HepG2 (cell line): ENCODE results near the gene KRTAP5-4. TPM values are rescaled to one million over a fixed set of nuclear protein-coding genes. Genes with fewer than 3 reads are reported as not detected.

Experiments
- ATAC-seq: fragments of 200-7000 bp; cut with Tn5 transposase; 3 replicates; pipeline ENCODE4 v1.9.1; 2020; ENCODE audit warnings: mild to moderate bottlenecking, moderate library complexity
- BruUV-seq: library from RNA; stranded (reverse); fragments of 400-500 nt; replicated peaks from 2 replicates; lab custom pipeline; 2021; lab: Mats Ljungman, UMichigan
- CTCF ChIA-PET: fragments of 300-600 bp; formaldehyde crosslinking; extraction: SDS; loops from one replicate; lab custom pipeline; 2021; ENCODE audit warnings: low total read pairs, inconsistent platforms, low intra/inter-chr PET ratio; lab: Yijun Ruan, JAX
- POLR2A ChIA-PET: fragments of 350-600 bp; sonication (Branson Sonifier 250); formaldehyde crosslinking; loops from one replicate; lab custom pipeline; 2020; ENCODE audit warnings: antibody characterized with exemption, inconsistent platforms; lab: Yijun Ruan, JAX
- DNase-seq: peaks from one replicate; pipeline ENCODE4 v3.0.0-alpha.2; 2015; ENCODE audit warnings: low spot score
- FAIRE-seq: peaks from 3 replicates; lab custom pipeline; 2011; peaks lifted over from hg19 to GRCh38; lab: Jason Lieb, UNC
- H2AFZ ChIP-seq: one replicate; pipeline ENCODE4 v1.6.1; 2011; ENCODE audit warnings: low read length, inconsistent platforms
- H3K27ac ChIP-seq: fragments of 300-600 bp; 3 replicates; pipeline ENCODE4 v1.8.0; 2011; ENCODE audit warnings: mixed run types, mild to moderate bottlenecking, mixed read lengths, low read length, inconsistent platforms; ENCODE audit not compliant: insufficient read depth; ENCODE audit errors: extremely low read length
- H3K27me3 ChIP-seq, 2 experiments: fragments of 200-600 bp in 1 of 2; 2 replicates in 1 of 2; 3 replicates in 1 of 2; pipeline versions ENCODE4 v1.6.0 to v1.8.0; 2011; ENCODE audit warnings: low read length in 2 of 2, mild to moderate bottlenecking in 2 of 2, moderate library complexity in 2 of 2, inconsistent platforms in 1 of 2; ENCODE audit not compliant: insufficient read depth in 2 of 2, control insufficient read depth in 1 of 2
- H3K36me3 ChIP-seq, 2 experiments: fragments of 200-600 bp in 1 of 2; replicated peaks in 1 of 2; 2 replicates in 1 of 2; 3 replicates in 1 of 2; pipeline versions ENCODE4 v1.5.1 to v1.8.0; 2011; ENCODE audit warnings: low read length in 2 of 2, inconsistent platforms in 1 of 2; ENCODE audit not compliant: insufficient read depth in 2 of 2, control insufficient read depth in 1 of 2
- H3K4me1 ChIP-seq: 2 replicates; pipeline ENCODE4 v1.5.1; 2012; ENCODE audit warnings: low read length, inconsistent platforms; ENCODE audit not compliant: insufficient read depth
- H3K4me2 ChIP-seq: 2 replicates; pipeline ENCODE4 v1.6.0; 2011; ENCODE audit warnings: low read depth, low read length, inconsistent platforms
- H3K4me3 ChIP-seq, 3 experiments: fragments of 200-600 bp in 1 of 3; sonication (generic), shearing (Covaris generic) in 1 of 3; replicated peaks in 1 of 3; 2 replicates each; pipeline ENCODE4 v1.5.1; 2011 to 2016; ENCODE audit warnings: low read length in 3 of 3, inconsistent platforms in 2 of 3, low read depth in 2 of 3, mild to moderate bottlenecking in 2 of 3, control low read depth in 1 of 3, mixed read lengths in 1 of 3; ENCODE audit not compliant: insufficient read depth in 1 of 3
- H3K79me2 ChIP-seq: one replicate; pipeline ENCODE4 v1.6.1; 2011; ENCODE audit warnings: low read length, inconsistent platforms; ENCODE audit not compliant: insufficient read depth
- H3K9ac ChIP-seq: 2 replicates; pipeline ENCODE4 v1.6.0; 2011; ENCODE audit warnings: mild to moderate bottlenecking, low read depth, low read length, inconsistent platforms; ENCODE audit not compliant: insufficient read depth
- H3K9me3 ChIP-seq: 2 replicates; pipeline ENCODE4 v1.5.1; 2012; ENCODE audit warnings: mild to moderate bottlenecking, low read length
- H4K20me1 ChIP-seq: 2 replicates; pipeline ENCODE4 v1.6.0; 2011; ENCODE audit warnings: inconsistent platforms, mild to moderate bottlenecking, low read length, moderate library complexity; ENCODE audit not compliant: insufficient read depth
- AKAP8 ChIP-seq: sonication (generic); formaldehyde crosslinking; IDR thresholded peaks from 2 replicates; pipeline ENCODE4 v1.5.1; 2020; ENCODE audit warnings: mild to moderate bottlenecking, missing genetic modification reagents
- ARHGAP35 ChIP-seq: sonication (generic); formaldehyde crosslinking; IDR thresholded peaks from 2 replicates; pipeline ENCODE4 v1.9.0; 2022; ENCODE audit warnings: mild to moderate bottlenecking, inconsistent platforms, moderate library complexity, missing genetic modification reagents, borderline replicate concordance
- EP300 ChIP-seq, 3 experiments: sonication (generic) in 1 of 3; formaldehyde crosslinking in 1 of 3; IDR thresholded peaks; 2 replicates each; pipeline versions ENCODE4 v1.5.1 to v1.6.1; 2011 to 2020; ENCODE audit warnings: low read depth in 2 of 3, low read length in 2 of 3, borderline replicate concordance in 1 of 3, improper control_type of control experiment in 1 of 3, mild to moderate bottlenecking in 1 of 3, missing genetic modification reagents in 1 of 3, moderate library complexity in 1 of 3
- EZH2 ChIP-seq: conservative IDR thresholded peaks from 2 replicates; pipeline ENCODE4 v1.6.1; 2012; ENCODE audit warnings: mild to moderate bottlenecking, low read depth, low read length, moderate library complexity
- GATAD1 ChIP-seq: IDR thresholded peaks from 2 replicates; pipeline ENCODE4 v1.6.1; 2016; ENCODE audit warnings: missing genetic modification reagents, missing compliant biosample characterization
- MAFK ChIP-seq, 2 experiments: IDR thresholded peaks in 1 of 2; conservative IDR thresholded peaks in 1 of 2; 2 replicates each; pipeline ENCODE4 v1.6.1; 2011; ENCODE audit warnings: improper control_type of control experiment in 2 of 2, low read length in 2 of 2
- ZNF572 ChIP-seq: sonication (generic); formaldehyde crosslinking; IDR thresholded peaks from 2 replicates; pipeline ENCODE4 v1.5.1; 2020; ENCODE audit warnings: mild to moderate bottlenecking, missing genetic modification reagents
- ZNF605 ChIP-seq: sonication (generic); formaldehyde crosslinking; IDR thresholded peaks from 2 replicates; pipeline ENCODE4 v1.8.0; 2022; ENCODE audit warnings: mild to moderate bottlenecking, missing genetic modification reagents
- ZNF746 ChIP-seq: sonication (generic); formaldehyde crosslinking; IDR thresholded peaks from 2 replicates; pipeline ENCODE4 v1.8.0; 2022; ENCODE audit warnings: mild to moderate bottlenecking, missing genetic modification reagents
- WGBS: methylation state at CpG from one replicate; pipeline ENCODE4 v1.1.6; 2017; ENCODE audit warnings: low lambda C conversion rate; 5-methylcytosine and 5-hydroxymethylcytosine counted together
- in situ Hi-C: cut with HindIII; loops from 2 replicates; pipeline ENCODE4 v1.10.0; 2017; ENCODE audit warnings: low pct_unique_long_range_greater_than_20kb; ENCODE audit not compliant: extremely low pct_ligation_motif_present
- intact Hi-C: fragments of 100-400 bp; cut with micrococcal nuclease; formaldehyde crosslinking; loops from one replicate; pipeline ENCODE4 v1.10.0; 2022; ENCODE audit not compliant: unreplicated experiment
- polyA plus RNA-seq, 8 experiments: library from polyadenylated mRNA; depleted of rRNA in 3 of 8; stranded (reverse) in 7 of 8; unstranded in 1 of 8; fragments of >200 nt; fragmentation: Illumina TruSeq in 4 of 8; extraction: Trizol in 4 of 8; gene quantifications; 2 replicates each; pipeline versions ENCODE4 v1.2.1 to v1.2.3, GENCODE V29; 2011 to 2016; ENCODE audit warnings: low read depth in 4 of 8, missing spikeins in 1 of 8, mixed read lengths in 1 of 8; ENCODE audit not compliant: insufficient read depth in 1 of 8
- total RNA-seq, 5 experiments: library from RNA; depleted of rRNA; stranded (reverse); fragments of >200 nt; fragmentation: Illumina TruSeq; extraction: Trizol; gene quantifications; 2 replicates each; pipeline ENCODE4 v1.2.3, GENCODE V29; 2016; ENCODE audit warnings: low read depth in 1 of 5
- TF ChIP-seq, protein P1 (sequence below): sonication (generic); formaldehyde crosslinking; IDR thresholded peaks from 2 replicates; pipeline ENCODE4 v1.8.0; 2022; ENCODE audit warnings: mild to moderate bottlenecking, missing genetic modification reagents, borderline replicate concordance
- TF ChIP-seq, protein P2 (sequence below): IDR thresholded peaks from 2 replicates; pipeline ENCODE4 v1.6.1; 2016; ENCODE audit warnings: missing genetic modification reagents, missing compliant biosample characterization
- TF ChIP-seq, protein P3 (sequence below): sonication (generic); formaldehyde crosslinking; IDR thresholded peaks from 2 replicates; pipeline ENCODE4 v1.4.0; 2020; ENCODE audit warnings: missing genetic modification reagents, borderline replicate concordance
- TF ChIP-seq, protein P4 (sequence below): sonication (generic); formaldehyde crosslinking; IDR thresholded peaks from 2 replicates; pipeline ENCODE4 v1.5.0; 2020; ENCODE audit warnings: mild to moderate bottlenecking, missing genetic modification reagents, borderline replicate concordance

The KRTAP5-4 gene
- total and polyA plus RNA-seq, 2 of the 13 experiments (the other 11 are each of a cell fraction or from before 2014, with no cell fraction given) = not detected

DNA sequence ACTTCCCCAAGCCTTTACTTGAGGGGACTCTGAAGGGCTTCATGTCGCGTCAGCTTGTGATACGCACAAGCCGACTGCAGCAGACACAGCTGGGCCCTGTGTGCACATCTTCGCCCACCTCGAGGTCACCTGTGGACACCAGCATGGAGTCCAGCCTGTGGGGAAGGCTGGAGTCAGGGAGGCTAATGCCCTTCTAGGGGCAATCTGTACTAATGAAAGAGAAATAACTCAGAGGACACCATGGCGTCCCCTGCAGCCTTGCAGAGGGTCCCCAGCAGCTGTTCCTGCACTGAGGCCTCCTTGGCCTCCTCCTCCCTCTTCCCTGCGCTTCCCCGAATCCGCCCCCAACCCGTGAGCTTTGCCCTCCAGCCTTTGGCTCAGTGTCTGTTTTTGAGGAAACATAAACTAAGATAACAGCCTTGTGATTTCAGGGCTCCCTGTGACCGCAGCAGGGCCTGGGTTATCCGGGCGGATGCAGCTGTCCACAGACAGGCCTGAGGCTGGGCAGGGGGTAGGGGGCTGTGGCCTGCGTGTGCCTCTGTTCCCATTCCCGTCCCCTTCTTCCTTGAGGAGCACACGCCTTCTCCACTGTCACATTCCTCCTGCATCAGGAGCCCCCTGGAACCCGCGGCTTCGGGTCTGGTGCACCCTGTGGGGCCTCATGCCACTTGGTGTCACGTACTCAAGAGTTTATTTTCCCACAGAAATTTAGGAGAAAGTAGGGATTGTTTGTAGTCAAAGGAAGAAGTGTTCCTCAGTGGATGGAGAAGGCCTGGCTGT lies 32.6 kb upstream of the KRTAP5-4 start:
- H3K4me3 ChIP-seq = no peak overlapping the region
- H3K4me2 ChIP-seq = no peak overlapping the region
- no peaks in the 10 kb centered on the region for H4K20me1 ChIP-seq
- intact Hi-C loops = loop anchor here (5.0 kb wide), 1 partner anchor 498 kb away; no protein-coding TSS in a partner anchor
- H3K36me3 ChIP-seq = no peaks in the 10 kb centered on the region
- in situ Hi-C loops = loop anchor here (5.0 kb wide), 3 partner anchors 38 to 498 kb away; partner anchors contain the start of gene SYT8
- WGBS = 53% methylated on average over 21 of the region's 21 CpGs
- H3K9me3 ChIP-seq = no peaks in the 10 kb centered on the region
- peak overlapping the region; percentile 65 for H3K27ac ChIP-seq
- no peaks in the 10 kb centered on the region for H3K27me3 ChIP-seq
- no peaks in the 10 kb centered on the region for H3K79me2 ChIP-seq
- CTCF ChIA-PET = interaction anchor here (1.8 to 4.9 kb wide), 3 partner anchors 37 to 497 kb away, joined by 11 to 37 read pairs (median 27); no protein-coding TSS in a partner anchor
- peaks cover 86% of the 10 kb centered on the region for H3K4me1 ChIP-seq
- no TSS peak for BruUV-seq
- FAIRE-seq = no peak
- no peak for DNase-seq
- POLR2A ChIA-PET = interaction anchor here (0.6 to 3.7 kb wide), 7 partner anchors 20 to 334 kb away, joined by 3 to 122 read pairs (median 4); no protein-coding TSS in a partner anchor
- peak; percentile 13; the same call in 1 of the 3 replicates for ATAC-seq
- no peak overlapping the region; the same call in 1 of the 2 replicates for H3K9ac ChIP-seq
- no peak overlapping the region for H2AFZ ChIP-seq
- TF ChIP-seq AKAP8 (CRISPR knock-in tag) = no peak
- TF ChIP-seq ZNF746 (CRISPR knock-in tag) = 0 out of 2 replicates have a peak, but pooled peaks have one; percentile 68
- no peak for TF ChIP-seq MAFK (conservative IDR thresholded peaks at IDR 0.05 in 1 of 2, IDR thresholded peaks at IDR 0.05 in 1 of 2; ENCODE audit: low read length in 2 of 2)
- TF ChIP-seq, protein P1, sequence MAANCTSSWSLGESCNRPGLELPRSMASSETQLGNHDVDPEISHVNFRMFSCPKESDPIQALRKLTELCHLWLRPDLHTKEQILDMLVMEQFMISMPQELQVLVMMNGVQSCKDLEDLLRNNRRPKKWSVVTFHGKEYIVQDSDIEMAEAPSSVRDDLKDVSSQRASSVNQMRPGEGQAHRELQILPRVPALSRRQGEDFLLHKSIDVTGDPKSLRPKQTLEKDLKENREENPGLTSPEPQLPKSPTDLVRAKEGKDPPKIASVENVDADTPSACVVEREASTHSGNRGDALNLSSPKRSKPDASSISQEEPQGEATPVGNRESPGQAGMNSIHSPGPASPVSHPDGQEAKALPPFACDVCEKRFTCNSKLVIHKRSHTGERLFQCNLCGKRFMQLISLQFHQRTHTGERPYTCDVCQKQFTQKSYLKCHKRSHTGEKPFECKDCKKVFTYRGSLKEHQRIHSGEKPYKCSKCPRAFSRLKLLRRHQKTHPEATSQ = no peak
- peak in 1 of 2 experiments; percentile 90; a peak in 2 of 4 replicates for TF ChIP-seq EP300 (IDR thresholded peaks at IDR 0.05; ENCODE audit: low read depth in 2 of 2, low read length in 2 of 2)
- TF ChIP-seq EP300 (CRISPR knock-in tag; IDR thresholded peaks at IDR 0.05; ENCODE audit: borderline replicate concordance) = peak; percentile 77
- TF ChIP-seq, protein P2, sequence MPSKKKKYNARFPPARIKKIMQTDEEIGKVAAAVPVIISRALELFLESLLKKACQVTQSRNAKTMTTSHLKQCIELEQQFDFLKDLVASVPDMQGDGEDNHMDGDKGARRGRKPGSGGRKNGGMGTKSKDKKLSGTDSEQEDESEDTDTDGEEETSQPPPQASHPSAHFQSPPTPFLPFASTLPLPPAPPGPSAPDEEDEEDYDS (CRISPR knock-in tag) = peak; percentile 60; the same call in 1 of the 2 replicates
- 0 out of 2 replicates have a peak, but pooled peaks have one; percentile 20 for TF ChIP-seq GATAD1 (CRISPR knock-in tag)
- no peak for TF ChIP-seq ARHGAP35
- TF ChIP-seq, protein P3, sequence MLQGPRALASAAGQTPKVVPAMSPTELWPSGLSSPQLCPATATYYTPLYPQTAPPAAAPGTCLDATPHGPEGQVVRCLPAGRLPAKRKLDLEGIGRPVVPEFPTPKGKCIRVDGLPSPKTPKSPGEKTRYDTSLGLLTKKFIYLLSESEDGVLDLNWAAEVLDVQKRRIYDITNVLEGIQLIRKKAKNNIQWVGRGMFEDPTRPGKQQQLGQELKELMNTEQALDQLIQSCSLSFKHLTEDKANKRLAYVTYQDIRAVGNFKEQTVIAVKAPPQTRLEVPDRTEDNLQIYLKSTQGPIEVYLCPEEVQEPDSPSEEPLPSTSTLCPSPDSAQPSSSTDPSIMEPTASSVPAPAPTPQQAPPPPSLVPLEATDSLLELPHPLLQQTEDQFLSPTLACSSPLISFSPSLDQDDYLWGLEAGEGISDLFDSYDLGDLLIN = no peak
- no peak for TF ChIP-seq ZNF572 (CRISPR knock-in tag)
- TF ChIP-seq ZNF605 = no peak
- TF ChIP-seq, protein P4, sequence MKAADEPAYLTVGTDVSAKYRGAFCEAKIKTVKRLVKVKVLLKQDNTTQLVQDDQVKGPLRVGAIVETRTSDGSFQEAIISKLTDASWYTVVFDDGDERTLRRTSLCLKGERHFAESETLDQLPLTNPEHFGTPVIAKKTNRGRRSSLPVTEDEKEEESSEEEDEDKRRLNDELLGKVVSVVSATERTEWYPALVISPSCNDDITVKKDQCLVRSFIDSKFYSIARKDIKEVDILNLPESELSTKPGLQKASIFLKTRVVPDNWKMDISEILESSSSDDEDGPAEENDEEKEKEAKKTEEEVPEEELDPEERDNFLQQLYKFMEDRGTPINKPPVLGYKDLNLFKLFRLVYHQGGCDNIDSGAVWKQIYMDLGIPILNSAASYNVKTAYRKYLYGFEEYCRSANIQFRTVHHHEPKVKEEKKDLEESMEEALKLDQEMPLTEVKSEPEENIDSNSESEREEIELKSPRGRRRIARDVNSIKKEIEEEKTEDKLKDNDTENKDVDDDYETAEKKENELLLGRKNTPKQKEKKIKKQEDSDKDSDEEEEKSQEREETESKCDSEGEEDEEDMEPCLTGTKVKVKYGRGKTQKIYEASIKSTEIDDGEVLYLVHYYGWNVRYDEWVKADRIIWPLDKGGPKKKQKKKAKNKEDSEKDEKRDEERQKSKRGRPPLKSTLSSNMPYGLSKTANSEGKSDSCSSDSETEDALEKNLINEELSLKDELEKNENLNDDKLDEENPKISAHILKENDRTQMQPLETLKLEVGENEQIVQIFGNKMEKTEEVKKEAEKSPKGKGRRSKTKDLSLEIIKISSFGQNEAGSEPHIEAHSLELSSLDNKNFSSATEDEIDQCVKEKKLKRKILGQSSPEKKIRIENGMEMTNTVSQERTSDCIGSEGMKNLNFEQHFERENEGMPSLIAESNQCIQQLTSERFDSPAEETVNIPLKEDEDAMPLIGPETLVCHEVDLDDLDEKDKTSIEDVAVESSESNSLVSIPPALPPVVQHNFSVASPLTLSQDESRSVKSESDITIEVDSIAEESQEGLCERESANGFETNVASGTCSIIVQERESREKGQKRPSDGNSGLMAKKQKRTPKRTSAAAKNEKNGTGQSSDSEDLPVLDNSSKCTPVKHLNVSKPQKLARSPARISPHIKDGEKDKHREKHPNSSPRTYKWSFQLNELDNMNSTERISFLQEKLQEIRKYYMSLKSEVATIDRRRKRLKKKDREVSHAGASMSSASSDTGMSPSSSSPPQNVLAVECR (CRISPR knock-in tag) = no peak; the same call in 1 of the 2 replicates
- no peak for TF ChIP-seq EZH2
